CD14-positive monocyte (primary cell): ENCODE measurements around the gene SLC50A1. TPM values are rescaled to one million over a fixed set of nuclear protein-coding genes. Genes with fewer than 3 reads are reported as not detected.

ENCODE experiments used
- DNase-seq, 3 donors: peaks; one replicate each; pipeline ENCODE4 v3.0.0-alpha.2; 2011 to 2022
- H2AFZ ChIP-seq: 2 replicates; pipeline ENCODE4 v1.6.0; 2012; ENCODE audit warnings: mild to moderate bottlenecking, low read depth, low read length, inconsistent platforms; ENCODE audit not compliant: insufficient read depth, poor library complexity, severe bottlenecking
- H3K27ac ChIP-seq, 2 donors: 1 replicate in 1 of 2; 2 replicates in 1 of 2; pipeline ENCODE4 v1.5.1; 2012 to 2013; ENCODE audit warnings: low read length in 2 of 2, control low read depth in 1 of 2, inconsistent platforms in 1 of 2, low read depth in 1 of 2, mild to moderate bottlenecking in 1 of 2
- H3K27me3 ChIP-seq, 2 donors: one replicate each; pipeline versions ENCODE4 v1.6.0 to v1.6.1; 2011 to 2013; ENCODE audit warnings: low read length in 2 of 2; ENCODE audit not compliant: control insufficient read depth in 2 of 2, insufficient read depth in 2 of 2
- H3K36me3 ChIP-seq, 2 donors: replicated peaks in 1 of 2; 1 replicate in 1 of 2; 2 replicates in 1 of 2; pipeline versions ENCODE4 v1.5.1 to v1.6.1; 2012 to 2013; ENCODE audit warnings: low read length in 2 of 2, control low read depth in 1 of 2, inconsistent platforms in 1 of 2, mild to moderate bottlenecking in 1 of 2; ENCODE audit not compliant: insufficient read depth in 2 of 2, control insufficient read depth in 1 of 2
- H3K4me1 ChIP-seq, 2 donors: 1 replicate in 1 of 2; 2 replicates in 1 of 2; pipeline versions ENCODE4 v1.5.1 to v1.6.1; 2012 to 2013; ENCODE audit warnings: low read length in 2 of 2, control low read depth in 1 of 2, inconsistent platforms in 1 of 2, mild to moderate bottlenecking in 1 of 2, moderate library complexity in 1 of 2; ENCODE audit not compliant: insufficient read depth in 2 of 2, control insufficient read depth in 1 of 2
- H3K4me2 ChIP-seq: replicated peaks from 2 replicates; pipeline ENCODE3; 2012; ENCODE audit warnings: low read length, moderate library complexity, mild to moderate bottlenecking; ENCODE audit not compliant: poor library complexity, severe bottlenecking; ENCODE audit errors: extremely low read depth
- H3K4me3 ChIP-seq, 3 experiments: fragments of 200-600 bp in 1 of 3; sonication (generic) in 1 of 3; replicated peaks in 1 of 3; 1 replicate in 2 of 3; 2 replicates in 1 of 3; pipeline ENCODE4 v1.5.1; 2011 to 2013; ENCODE audit warnings: low read length in 3 of 3, mild to moderate bottlenecking in 3 of 3, control low read depth in 2 of 3, low read depth in 2 of 3, inconsistent platforms in 1 of 3, moderate library complexity in 1 of 3
- H3K79me2 ChIP-seq: 2 replicates; pipeline ENCODE4 v1.6.0; 2012; ENCODE audit warnings: mild to moderate bottlenecking, control low read depth, inconsistent platforms, low read length, moderate library complexity; ENCODE audit not compliant: insufficient read depth
- H3K9ac ChIP-seq: 2 replicates; pipeline ENCODE4 v1.6.0; 2017; ENCODE audit warnings: low read length, mild to moderate bottlenecking; ENCODE audit not compliant: insufficient read depth, poor library complexity, severe bottlenecking
- H3K9me3 ChIP-seq, 2 donors: replicated peaks in 1 of 2; 1 replicate in 1 of 2; 2 replicates in 1 of 2; pipeline versions ENCODE4 v1.5.1 to v1.6.1; 2012 to 2013; ENCODE audit warnings: low read length in 2 of 2, control low read depth in 1 of 2; ENCODE audit not compliant: control insufficient read depth in 1 of 2, insufficient read depth in 1 of 2
- H4K20me1 ChIP-seq: 2 replicates; pipeline ENCODE4 v1.6.0; 2012; ENCODE audit warnings: mild to moderate bottlenecking, low read length, control low read depth, moderate library complexity; ENCODE audit not compliant: insufficient read depth
- H3K27ac Mint-ChIP-seq, 7 donors: one replicate each; pipeline ENCODE4 v1.8.0; 2020; ENCODE audit warnings: mild to moderate bottlenecking in 7 of 7, mixed read lengths in 7 of 7, moderate library complexity in 6 of 7, inconsistent platforms in 2 of 7
- H3K27me3 Mint-ChIP-seq, 3 donors: one replicate each; pipeline ENCODE4 v1.8.0; 2021 to 2022; ENCODE audit warnings: low read depth in 3 of 3, mild to moderate bottlenecking in 3 of 3, mixed read lengths in 3 of 3, moderate library complexity in 3 of 3, inconsistent platforms in 1 of 3
- H3K36me3 Mint-ChIP-seq, 2 donors: one replicate each; pipeline ENCODE4 v1.8.0; 2020; ENCODE audit warnings: mixed read lengths in 2 of 2, inconsistent platforms in 1 of 2, mild to moderate bottlenecking in 1 of 2
- H3K4me1 Mint-ChIP-seq: one replicate; pipeline ENCODE4 v1.8.0; 2020; ENCODE audit warnings: mild to moderate bottlenecking, mixed read lengths
- H3K4me3 Mint-ChIP-seq, 2 donors: one replicate each; pipeline ENCODE4 v1.8.0; 2020; ENCODE audit warnings: mild to moderate bottlenecking in 2 of 2, mixed read lengths in 2 of 2, moderate library complexity in 1 of 2
- H3K9me3 Mint-ChIP-seq, 7 donors: one replicate each; pipeline ENCODE4 v1.8.0; 2020 to 2022; ENCODE audit warnings: mixed read lengths in 7 of 7, mild to moderate bottlenecking in 6 of 7, moderate library complexity in 6 of 7, inconsistent platforms in 2 of 7
- WGBS: methylation state at CpG from one replicate; pipeline ENCODE4 v1.1.5; 2013; ENCODE audit warnings: missing lambda C conversion rate; ENCODE audit not compliant: insufficient coverage; 5-methylcytosine and 5-hydroxymethylcytosine counted together
- intact Hi-C, 2 donors: fragments of 100-400 bp; cut with micrococcal nuclease; formaldehyde crosslinking; loops; one replicate each; pipeline versions ENCODE4 v1.15.0 to v1.15.1; 2023
- polyA plus RNA-seq, 3 donors: library from polyadenylated mRNA; depleted of rRNA in 1 of 3; unstranded in 2 of 3; stranded (reverse) in 1 of 3; fragments of 300-500 nt in 2 of 3; fragments of >200 nt in 1 of 3; fragmentation: Illumina TruSeq in 2 of 3; gene quantifications; 1 replicate in 2 of 3; 2 replicates in 1 of 3; pipeline ENCODE4 v1.2.3, GENCODE V29; 2012 to 2021
- TF ChIP-seq, protein P1 (sequence below): fragments of 200-600 bp; IDR thresholded peaks from one replicate; pipeline ENCODE4 v1.8.0; 2022; ENCODE audit warnings: antibody characterized with exemption, mild to moderate bottlenecking

SLC50A1 gene
- polyA plus RNA-seq, 3 donors, result 40.0 to 50.8 (median 49.4) TPM

DNA sequence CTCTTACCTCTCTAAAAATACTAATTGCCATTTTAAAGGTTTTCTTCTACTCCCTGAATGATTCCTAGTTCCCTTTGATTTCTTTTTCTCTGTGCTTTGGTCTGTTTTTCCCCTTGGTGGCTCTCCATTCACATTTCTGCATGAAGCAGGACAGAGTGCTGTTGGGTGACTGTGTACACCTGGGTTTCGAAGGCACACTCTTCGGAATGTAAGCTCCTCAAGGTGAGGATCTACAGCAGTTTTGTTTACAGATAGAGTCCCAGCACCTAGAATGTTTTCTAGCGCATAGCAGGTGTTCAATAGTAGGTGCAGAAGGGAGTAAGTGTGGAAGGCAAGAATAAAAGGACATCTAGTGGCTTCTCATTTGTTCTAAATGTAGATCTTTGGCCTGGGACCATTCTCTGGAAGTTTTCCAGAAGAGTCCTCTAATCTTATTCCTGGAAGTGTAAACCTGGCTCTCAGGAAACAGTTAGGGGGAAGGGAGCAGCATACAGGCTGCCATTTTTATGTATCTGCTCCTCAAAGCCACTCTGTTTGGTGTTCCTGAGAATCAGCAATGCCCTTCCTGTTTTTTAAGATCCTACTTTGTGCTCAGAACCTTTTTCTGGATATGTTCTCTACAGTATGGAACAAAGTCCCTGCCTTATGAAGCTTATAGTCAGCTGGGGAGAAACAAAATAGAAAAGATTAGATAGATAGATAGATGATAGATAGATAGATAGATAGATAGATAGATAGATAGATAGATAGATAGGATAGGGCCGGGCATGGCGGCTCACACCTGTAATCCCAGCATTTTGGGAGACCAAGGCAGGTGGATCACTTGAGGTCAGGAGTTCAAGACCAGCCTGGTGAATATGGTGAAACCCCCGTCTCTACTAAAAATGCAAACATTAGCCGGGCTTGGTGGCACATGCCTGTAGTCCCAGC, 30.8 kb upstream of the SLC50A1 start:
- WGBS, result 97% methylated on average over 6 of the region's 7 CpGs
- H2AFZ ChIP-seq, result no peak overlapping the region
- DNase-seq, result no peak
- TF ChIP-seq, protein P1, sequence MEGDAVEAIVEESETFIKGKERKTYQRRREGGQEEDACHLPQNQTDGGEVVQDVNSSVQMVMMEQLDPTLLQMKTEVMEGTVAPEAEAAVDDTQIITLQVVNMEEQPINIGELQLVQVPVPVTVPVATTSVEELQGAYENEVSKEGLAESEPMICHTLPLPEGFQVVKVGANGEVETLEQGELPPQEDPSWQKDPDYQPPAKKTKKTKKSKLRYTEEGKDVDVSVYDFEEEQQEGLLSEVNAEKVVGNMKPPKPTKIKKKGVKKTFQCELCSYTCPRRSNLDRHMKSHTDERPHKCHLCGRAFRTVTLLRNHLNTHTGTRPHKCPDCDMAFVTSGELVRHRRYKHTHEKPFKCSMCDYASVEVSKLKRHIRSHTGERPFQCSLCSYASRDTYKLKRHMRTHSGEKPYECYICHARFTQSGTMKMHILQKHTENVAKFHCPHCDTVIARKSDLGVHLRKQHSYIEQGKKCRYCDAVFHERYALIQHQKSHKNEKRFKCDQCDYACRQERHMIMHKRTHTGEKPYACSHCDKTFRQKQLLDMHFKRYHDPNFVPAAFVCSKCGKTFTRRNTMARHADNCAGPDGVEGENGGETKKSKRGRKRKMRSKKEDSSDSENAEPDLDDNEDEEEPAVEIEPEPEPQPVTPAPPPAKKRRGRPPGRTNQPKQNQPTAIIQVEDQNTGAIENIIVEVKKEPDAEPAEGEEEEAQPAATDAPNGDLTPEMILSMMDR, result no peak
- Mint-ChIP-seq H3K9me3 (peaks cover 0 to 2% (median 0%) of the 10 kb centered on the region in 7 donors), H3K36me3 (no peaks in the 10 kb centered on the region), H3K27ac (no peak overlapping the region), H3K4me3 (no peak overlapping the region), H3K4me1 (peaks cover 37% of the 10 kb centered on the region), H3K27me3 (peaks cover 1 to 5% (median 1%) of the 10 kb centered on the region in 3 donors)
- H3K79me2 ChIP-seq, result no peaks in the 10 kb centered on the region
- H3K9me3 ChIP-seq, result no peaks in the 10 kb centered on the region
- H3K4me2 ChIP-seq, result no peak overlapping the region
- H3K36me3 ChIP-seq, result no peaks in the 10 kb centered on the region
- no peak overlapping the region for H3K9ac ChIP-seq
- no peaks in the 10 kb centered on the region for H4K20me1 ChIP-seq
- H3K4me1 ChIP-seq, result peaks cover 26% of the 10 kb centered on the region in 2 donors
- no peak overlapping the region for H3K4me3 ChIP-seq
- intact Hi-C loops, result no loop called here
- no peak overlapping the region for H3K27ac ChIP-seq
- no peaks in the 10 kb centered on the region for H3K27me3 ChIP-seq

DNA sequence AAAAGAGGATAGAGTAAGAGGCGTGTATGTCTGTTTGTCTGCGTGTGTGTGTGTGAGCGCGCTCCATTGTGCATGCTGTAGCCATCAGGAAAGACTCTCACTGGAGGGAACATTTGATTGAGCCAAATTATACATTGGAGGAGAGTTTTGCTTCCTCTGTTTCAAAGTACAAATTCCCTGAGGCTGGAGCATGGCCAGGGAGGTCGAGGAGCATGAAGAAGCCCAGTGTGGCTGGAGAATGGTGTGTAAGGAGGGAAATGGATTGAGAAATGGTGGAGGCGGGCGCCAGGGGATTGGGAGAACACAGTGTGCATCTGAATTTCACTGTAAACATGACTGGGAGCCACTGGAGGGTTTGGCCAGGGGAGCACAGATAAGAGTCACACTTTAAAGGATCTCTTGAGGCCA, 30.0 kb upstream of the SLC50A1 start:
- peaks cover 0 to 2% (median 0%) of the 10 kb centered on the region in 7 donors for H3K9me3 Mint-ChIP-seq
- intact Hi-C loops, result no loop called here
- no peak overlapping the region for H3K4me3 Mint-ChIP-seq
- Histone ChIP-seq H4K20me1 (no peaks in the 10 kb centered on the region), H3K27me3 (no peaks in the 10 kb centered on the region), H3K4me1 (peaks cover 26% of the 10 kb centered on the region in 2 donors), H3K27ac (no peak overlapping the region), H3K79me2 (no peaks in the 10 kb centered on the region), H3K9ac (no peak overlapping the region), H2AFZ (no peak overlapping the region), H3K4me3 (no peak overlapping the region), H3K4me2 (no peak overlapping the region), H3K9me3 (no peaks in the 10 kb centered on the region), H3K36me3 (no peaks in the 10 kb centered on the region)
- H3K36me3 Mint-ChIP-seq, result no peaks in the 10 kb centered on the region
- peaks cover 0 to 5% (median 2%) of the 10 kb centered on the region in 3 donors for H3K27me3 Mint-ChIP-seq
- DNase-seq, result no peak
- peaks cover 37% of the 10 kb centered on the region for H3K4me1 Mint-ChIP-seq
- WGBS, result 60% methylated on average over 7 of the region's 7 CpGs
- TF ChIP-seq, protein P1, result no peak
- peak overlapping the region in 1 of 7 donors; percentile 43 for H3K27ac Mint-ChIP-seq
